GM19240 (cell line): Measurements from ENCODE around the gene FOXD4L5.
"Not testable (repeated sequence)": the region's sequence is repeated elsewhere in the genome, so short reads cannot be mapped to it uniquely, and the experiment has no call there.

Experiments used
- DNase-seq: peaks from one replicate; pipeline ENCODE4 v3.0.0; 2011; ENCODE audit warnings: low spot score; ENCODE audit not compliant: insufficient read length

The FOXD4L5 gene

GRCh38 chr9:65285109-65285508, at the start of gene FOXD4L5:
TSS of gene FOXD4L5 (minus strand) at chr9:65285209. CDS start at chr9:65284377, 832 bp downstream.
- DNase-seq: not testable (repeated sequence)

GRCh38 chr9:65283943-65284342, 1.1 kb downstream of the FOXD4L5 start:
- DNase-seq: not testable (repeated sequence)

- DNase-seq: not testable (repeated sequence)
Observed at GRCh38 chr9:65282976-65283375, 2.0 kb downstream of the FOXD4L5 start.
